Esophagus (tissue), 2 donors: ENCODE measurements around the gene PCGF2. TPM values are rescaled to one million over a fixed set of nuclear protein-coding genes. Genes with fewer than 3 reads are reported as not detected.

ENCODE experiments used
- H3K27ac ChIP-seq, 2 donors: one replicate each; pipeline ENCODE4 v1.5.1; 2013; ENCODE audit warnings: low read depth in 2 of 2, mild to moderate bottlenecking in 2 of 2, inconsistent platforms in 1 of 2, low read length in 1 of 2, moderate library complexity in 1 of 2
- H3K27me3 ChIP-seq, 2 donors: one replicate each; pipeline ENCODE4 v1.6.1; 2013; ENCODE audit warnings: low read length in 2 of 2, control low read depth in 1 of 2, mild to moderate bottlenecking in 1 of 2; ENCODE audit not compliant: insufficient read depth in 2 of 2, control insufficient read depth in 1 of 2
- H3K36me3 ChIP-seq, 2 donors: one replicate each; pipeline ENCODE4 v1.6.1; 2013; ENCODE audit warnings: low read length in 1 of 2; ENCODE audit not compliant: control insufficient read depth in 2 of 2, insufficient read depth in 2 of 2
- H3K4me1 ChIP-seq, 2 donors: one replicate each; pipeline ENCODE4 v1.6.1; 2013; ENCODE audit warnings: low read length in 1 of 2; ENCODE audit not compliant: control insufficient read depth in 2 of 2, insufficient read depth in 2 of 2
- H3K4me3 ChIP-seq, 2 donors: one replicate each; pipeline ENCODE4 v1.5.1; 2013; ENCODE audit warnings: low read length in 2 of 2, mild to moderate bottlenecking in 2 of 2, low read depth in 1 of 2, moderate library complexity in 1 of 2
- H3K9me3 ChIP-seq, 2 donors: one replicate each; pipeline ENCODE4 v1.6.1; 2013; ENCODE audit warnings: mild to moderate bottlenecking in 2 of 2, low read depth in 1 of 2, low read length in 1 of 2, moderate library complexity in 1 of 2; ENCODE audit not compliant: control insufficient read depth in 2 of 2, insufficient read depth in 1 of 2
- WGBS, 2 donors: extraction: QIAGEN DNeasy Blood & Tissue Kit; methylation state at CpG; one replicate each; pipeline ENCODE4 v1.1.7; 2013; 5-methylcytosine and 5-hydroxymethylcytosine counted together
- polyA plus RNA-seq, 2 donors: library from polyadenylated mRNA; stranded (reverse); fragments of 200-250 nt; gene quantifications; one replicate each; pipeline ENCODE4 v1.2.3, GENCODE V29; 2013
- donor health status: healthy with polysubstance abuse.
- donor health status: Bipolar disorder and iron deficiency.

PCGF2 gene
- polyA plus RNA-seq, 2 donors = 9.4 to 22.4 TPM

DNA sequence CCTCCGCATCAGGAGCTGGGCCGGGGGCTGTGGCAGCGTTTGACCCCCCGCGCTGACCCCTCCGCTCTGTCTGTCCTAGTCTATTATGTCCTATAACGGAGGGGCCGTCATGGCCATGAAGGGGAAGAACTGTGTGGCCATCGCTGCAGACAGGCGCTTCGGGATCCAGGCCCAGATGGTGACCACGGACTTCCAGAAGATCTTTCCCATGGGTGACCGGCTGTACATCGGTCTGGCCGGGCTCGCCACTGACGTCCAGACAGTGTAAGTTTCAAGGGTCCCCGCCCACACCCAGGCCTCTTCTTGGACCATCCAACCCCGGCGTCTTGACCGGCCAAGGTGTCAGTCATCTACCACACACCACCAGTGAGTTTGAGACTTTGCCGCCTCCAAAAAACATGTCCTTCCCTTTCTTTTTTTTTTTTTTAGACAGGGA is 5.0 kb upstream of the PCGF2 start:
- no peaks in the 10 kb centered on the region for H3K27me3 ChIP-seq
- WGBS, 2 donors = 6 to 7% methylated on average over 22 of the region's 22 CpGs
- H3K36me3 ChIP-seq = peaks cover 3 to 8% of the 10 kb centered on the region in 2 donors
- peak overlapping the region; percentile 88 to 89 for H3K4me3 ChIP-seq
- H3K4me1 ChIP-seq = peaks cover 0 to 5% of the 10 kb centered on the region in 2 donors
- no peaks in the 10 kb centered on the region for H3K9me3 ChIP-seq
- H3K27ac ChIP-seq = peak overlapping the region; percentile 81 to 87

DNA sequence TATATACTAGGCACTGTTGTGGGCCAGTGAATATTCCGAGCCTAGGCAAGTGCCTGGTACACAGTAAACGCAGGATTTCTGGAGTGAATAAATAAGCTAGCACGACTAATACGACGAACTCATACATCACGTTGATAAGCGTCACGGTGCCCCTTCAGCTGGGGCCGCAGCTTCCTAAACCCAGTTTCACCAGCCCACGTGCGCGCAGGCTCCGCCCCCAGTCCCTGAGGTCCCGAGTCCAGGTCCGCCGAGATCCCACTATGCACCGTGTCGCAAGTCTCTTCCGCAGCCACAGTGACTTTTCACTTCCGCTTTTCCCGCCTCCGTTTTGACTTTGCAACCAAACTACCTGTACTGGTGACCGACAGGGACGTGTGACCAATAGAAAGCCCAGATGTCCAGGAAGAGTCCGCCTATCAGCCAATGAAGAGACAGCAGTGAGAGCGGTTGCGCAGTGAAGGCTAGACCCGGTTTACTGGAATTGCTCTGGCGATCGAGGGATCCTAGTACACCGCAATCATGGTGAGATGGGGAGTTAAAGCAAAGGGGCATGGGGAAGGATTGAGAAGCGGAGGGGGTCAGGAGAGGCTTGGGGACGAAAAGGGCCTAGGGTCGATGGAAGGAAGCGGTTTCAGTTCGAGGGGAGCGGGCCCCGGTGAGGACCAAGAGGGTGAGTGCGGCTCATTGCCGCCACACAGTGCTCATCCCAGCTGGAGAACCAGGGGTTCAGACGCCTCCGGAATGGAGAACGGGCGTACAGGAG is 4.4 kb upstream of the PCGF2 start, which contains the start of gene PSMB3:
PSMB3 (plus strand) TSS at position 434 of the 763 bp plus-strand sequence; CDS start at position 520, 86 bp downstream.
- H3K27ac ChIP-seq = peak within 1 kb of the TSS; percentile 89 to 94
- no peaks in the 10 kb centered on the region for H3K9me3 ChIP-seq
- H3K27me3 ChIP-seq = no peaks in the 10 kb centered on the region
- peak within 1 kb of the TSS; percentile 88 to 89 for H3K4me3 ChIP-seq
- WGBS, 2 donors = 0 to 1% methylated on average over 43 to 44 of the region's 44 CpGs
- peaks cover 3% of the 10 kb centered on the region in 2 donors for H3K36me3 ChIP-seq
- H3K4me1 ChIP-seq = peaks cover 0 to 5% of the 10 kb centered on the region in 2 donors

DNA sequence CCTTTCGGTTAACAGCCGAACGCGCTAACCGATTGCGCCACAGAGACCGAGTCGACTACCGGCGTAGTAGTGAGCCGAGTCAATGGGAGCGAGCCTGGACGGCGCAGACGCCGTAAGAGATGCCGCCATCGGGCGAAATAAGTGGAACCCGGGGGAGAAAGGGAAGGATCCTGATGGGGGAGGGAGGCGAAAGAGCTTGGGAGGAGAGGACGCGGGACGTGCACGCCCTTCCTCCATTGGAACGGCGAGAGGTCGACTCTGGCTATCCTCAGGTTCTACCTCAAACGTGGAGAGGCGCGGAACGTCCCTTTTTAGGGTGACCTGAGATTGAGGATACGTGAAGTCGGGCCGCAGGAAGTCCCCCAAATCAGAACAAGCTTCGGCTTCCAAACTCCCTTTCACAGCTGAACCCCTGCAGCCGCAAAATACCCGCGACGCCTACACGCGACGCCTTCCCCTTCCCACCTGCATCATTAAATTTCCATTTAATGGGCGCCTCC is 3.7 kb upstream of the PCGF2 start:
- Histone ChIP-seq H3K9me3 (no peaks in the 10 kb centered on the region), H3K27ac (peak overlapping the region; percentile 89 to 94), H3K36me3 (peaks cover 3% of the 10 kb centered on the region in 2 donors), H3K4me1 (peaks cover 0 to 8% of the 10 kb centered on the region in 2 donors), H3K4me3 (peak overlapping the region; percentile 76 to 88), H3K27me3 (no peaks in the 10 kb centered on the region)
- 0% methylated on average over 44 of the region's 44 CpGs for WGBS, 2 donors

DNA sequence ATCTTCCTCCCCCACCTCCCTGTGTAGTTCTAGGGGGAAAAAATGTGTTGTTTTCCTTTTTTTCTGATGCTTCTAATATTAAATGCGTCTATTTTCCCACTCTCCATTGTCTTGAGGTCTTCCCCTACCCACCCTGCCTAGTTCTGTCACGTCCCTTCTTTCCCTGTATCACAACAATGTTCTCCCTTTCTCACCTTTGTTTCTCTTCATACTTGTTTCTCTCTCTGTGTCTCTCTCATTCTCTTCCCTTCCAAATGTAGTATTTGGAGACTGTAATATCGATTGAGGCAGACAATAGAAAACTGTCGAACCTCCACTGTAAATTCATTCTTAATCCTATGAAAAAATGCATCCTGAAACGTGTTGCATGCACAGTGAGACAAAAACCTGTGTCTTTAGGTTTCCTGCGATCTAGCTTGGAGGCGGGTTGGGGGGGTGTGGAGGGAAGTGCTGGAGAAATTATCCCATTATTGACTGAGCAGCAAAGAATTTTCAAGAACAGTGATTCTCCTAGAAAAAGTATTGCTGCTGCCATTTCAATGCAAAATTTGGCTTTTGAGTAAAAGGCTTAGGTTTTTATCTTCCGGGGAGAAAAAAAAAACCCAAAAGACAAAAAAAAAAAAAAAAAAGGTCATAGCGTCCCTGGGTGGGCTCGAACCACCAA is 3.1 kb upstream of the PCGF2 start:
- H3K4me3 ChIP-seq = peak overlapping the region; percentile 24 to 88
- 5% methylated on average over 10 of the region's 10 CpGs for WGBS, 2 donors
- peaks cover 0 to 9% of the 10 kb centered on the region in 2 donors for H3K4me1 ChIP-seq
- H3K27me3 ChIP-seq = no peaks in the 10 kb centered on the region
- peak overlapping the region; percentile 24 to 86 for H3K27ac ChIP-seq
- H3K36me3 ChIP-seq = peaks cover 3% of the 10 kb centered on the region in 2 donors
- H3K9me3 ChIP-seq = no peaks in the 10 kb centered on the region

DNA sequence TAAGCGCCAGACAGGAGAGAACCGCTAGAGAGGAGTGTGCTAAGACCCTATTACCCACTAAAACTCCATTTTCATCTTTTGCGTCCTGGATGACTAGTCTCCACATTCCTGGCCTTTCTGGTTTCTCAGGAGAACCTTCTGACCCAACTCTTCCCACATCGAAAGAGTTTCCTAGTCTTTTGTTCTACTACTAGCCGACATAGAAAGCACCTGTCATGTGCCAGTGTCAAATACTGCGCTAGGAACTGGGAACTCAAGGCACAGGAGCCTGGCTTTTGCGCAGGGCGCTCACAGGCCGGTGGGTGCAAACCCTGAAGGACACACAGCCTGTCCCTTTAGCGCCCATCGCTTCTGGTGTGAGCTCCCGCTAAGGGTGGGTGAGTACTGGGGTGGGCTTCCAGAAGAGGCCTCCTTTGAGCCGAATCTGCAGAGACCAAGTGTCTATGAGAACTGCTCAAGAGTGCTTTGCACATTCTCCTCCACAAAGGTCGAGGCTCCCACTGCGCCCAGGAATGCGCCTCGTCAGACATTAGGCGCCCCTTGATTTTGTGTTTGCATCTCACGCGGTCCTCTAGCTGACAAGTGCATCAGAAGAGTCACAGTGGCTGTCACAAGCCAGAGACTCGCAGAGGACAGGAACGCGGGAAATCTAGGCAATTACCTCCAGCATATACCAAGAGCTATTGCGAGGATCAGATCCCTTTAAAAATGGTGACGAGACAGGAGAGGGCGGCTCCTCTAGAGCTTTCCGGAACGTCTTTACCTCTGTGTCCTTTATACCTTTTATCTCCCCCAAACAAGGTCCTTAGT is 2.4 kb upstream of the PCGF2 start:
- Histone ChIP-seq H3K9me3 (no peaks in the 10 kb centered on the region), H3K27me3 (no peaks in the 10 kb centered on the region), H3K4me1 (peaks cover 0 to 14% of the 10 kb centered on the region in 2 donors), H3K27ac (peak overlapping the region; percentile 86), H3K36me3 (peaks cover 0 to 3% of the 10 kb centered on the region in 2 donors), H3K4me3 (peak overlapping the region; percentile 65 to 72)
- 32 to 36% methylated on average over 28 of the region's 28 CpGs for WGBS, 2 donors

DNA sequence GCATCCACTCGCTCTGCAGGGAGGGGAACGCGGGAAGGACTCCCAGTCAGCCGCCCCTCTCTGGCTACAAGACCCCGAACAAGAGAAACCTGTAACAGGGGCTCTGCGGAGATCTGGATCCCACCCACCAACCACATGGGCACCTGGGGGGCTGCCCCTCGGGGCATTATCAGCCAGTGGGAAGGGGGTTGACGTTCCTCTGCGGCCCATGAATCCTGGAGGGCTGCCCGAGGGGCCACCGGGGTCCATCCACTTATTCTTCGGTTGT is 1.8 kb upstream of the PCGF2 start:
- H3K4me1 ChIP-seq = peaks cover 0 to 14% of the 10 kb centered on the region in 2 donors
- 7 to 9% methylated on average over 12 of the region's 12 CpGs for WGBS, 2 donors

DNA sequence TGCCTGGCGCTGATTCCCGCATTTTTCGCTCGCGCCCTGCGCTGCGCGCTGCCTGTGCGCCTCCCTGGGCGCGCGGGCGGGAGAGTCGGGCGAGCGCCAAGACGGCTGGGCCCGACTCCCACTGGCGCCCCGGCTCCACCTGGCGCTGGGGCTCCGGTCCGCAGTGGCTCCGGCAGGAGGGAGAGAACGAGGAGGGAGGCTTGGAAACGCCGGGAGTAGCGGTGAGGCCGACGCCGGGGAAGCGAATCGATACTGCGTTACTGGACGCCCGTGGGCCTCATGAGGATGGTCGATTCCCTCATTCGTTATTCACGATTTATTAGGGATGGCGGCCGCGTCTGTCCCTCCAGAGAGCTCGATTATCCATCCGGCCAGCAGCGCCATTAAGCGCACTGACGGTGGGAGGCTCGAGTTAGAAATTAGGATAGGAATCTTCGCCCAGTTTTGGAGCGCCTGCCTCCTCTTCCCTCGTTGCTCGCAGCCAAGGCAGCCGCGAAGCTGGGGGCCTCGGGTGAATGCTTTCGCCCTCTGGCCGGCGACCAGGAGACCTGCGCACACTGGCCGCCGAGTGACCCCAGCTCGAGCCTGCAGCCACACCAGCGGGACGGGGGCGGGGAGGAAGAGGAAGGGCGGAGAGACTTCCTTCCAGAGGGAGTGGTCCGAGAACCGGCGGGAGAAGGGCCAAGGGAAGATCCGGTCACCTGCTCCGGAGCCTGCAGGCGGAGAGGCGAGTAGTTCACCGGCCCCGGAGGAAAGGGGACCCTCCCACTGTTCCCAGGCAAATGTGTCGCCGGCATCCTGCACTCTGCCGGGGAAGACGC is 1.3 kb upstream of the PCGF2 start:
- peaks cover 0 to under 1% of the 10 kb centered on the region in 2 donors for H3K36me3 ChIP-seq
- WGBS, 2 donors = 0 to 1% methylated on average over 79 of the region's 79 CpGs
- H3K9me3 ChIP-seq = no peaks in the 10 kb centered on the region
- peak overlapping the region; percentile 65 to 72 for H3K4me3 ChIP-seq
- H3K27ac ChIP-seq = peak overlapping the region; percentile 86
- H3K4me1 ChIP-seq = peaks cover 0 to 14% of the 10 kb centered on the region in 2 donors
- H3K27me3 ChIP-seq = no peaks in the 10 kb centered on the region

More for the DNA sequence above, 1.8 kb upstream of the PCGF2 start:
- Histone ChIP-seq H3K36me3 (peaks cover 0 to 3% of the 10 kb centered on the region in 2 donors), H3K27ac (peak overlapping the region; percentile 86), H3K27me3 (no peaks in the 10 kb centered on the region), H3K9me3 (no peaks in the 10 kb centered on the region), H3K4me3 (peak overlapping the region; percentile 65 to 72)

DNA sequence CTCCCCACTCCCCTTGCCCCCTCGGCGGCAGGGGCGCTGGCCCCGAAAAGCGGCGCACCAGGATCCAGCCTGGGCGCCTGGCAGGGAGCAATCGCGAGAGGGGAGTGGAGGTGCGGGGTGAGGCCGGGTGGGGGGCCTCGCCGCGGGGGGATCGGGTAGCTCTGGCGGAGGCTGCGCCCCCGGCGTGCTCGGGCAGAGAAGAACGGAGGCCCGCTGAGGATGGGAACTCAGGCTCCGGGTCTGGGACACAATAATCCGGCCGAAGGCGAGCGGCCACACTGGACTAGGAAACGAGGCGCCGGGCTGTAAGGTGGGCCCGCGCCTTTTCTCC is 721 bp upstream of the PCGF2 start:
- H3K4me3 ChIP-seq = peak overlapping the region; percentile 65 to 72
- H3K4me1 ChIP-seq = peaks cover 0 to 12% of the 10 kb centered on the region in 2 donors
- H3K27me3 ChIP-seq = no peaks in the 10 kb centered on the region
- peak overlapping the region; percentile 86 for H3K27ac ChIP-seq
- WGBS, 2 donors = 0 to 1% methylated on average over 32 of the region's 32 CpGs
- H3K36me3 ChIP-seq = peaks cover 0 to 1% of the 10 kb centered on the region in 2 donors
- H3K9me3 ChIP-seq = no peaks in the 10 kb centered on the region
